HFF-Myc (cell line): ENCODE measurements around the gene NADK.

Experiments used
- DNase-seq: peaks from one replicate; pipeline ENCODE4 v3.0.0-alpha.2; 2011; ENCODE audit warnings: low read depth; ENCODE audit errors: extremely low read depth
- H3K4me3 ChIP-seq: replicated peaks from 2 replicates; pipeline ENCODE4 v1.5.1; 2011; ENCODE audit warnings: low read depth, mild to moderate bottlenecking, control low read depth, low read length
- CTCF ChIP-seq: IDR thresholded peaks from 2 replicates; pipeline ENCODE4 v1.5.1; 2012; ENCODE audit warnings: mild to moderate bottlenecking, low read depth, low read length, control low read depth; ENCODE audit errors: missing control alignments

NADK gene

GRCh38 chr1:1758692-1759455, 19.4 kb downstream of the NADK start:
- DNase-seq: no peak
- no peak for TF ChIP-seq CTCF

GRCh38 chr1:1758059-1758621, 20.1 kb downstream of the NADK start:
- TF ChIP-seq CTCF: no peak
- no peak overlapping the region for H3K4me3 ChIP-seq

More at GRCh38 chr1:1758692-1759455, 19.4 kb downstream of the NADK start:
- no peak overlapping the region for H3K4me3 ChIP-seq

GRCh38 chr1:1757422-1758058, 20.7 kb downstream of the NADK start:
- no peak for TF ChIP-seq CTCF
- no peak overlapping the region for H3K4me3 ChIP-seq
- DNase-seq: no peak

More at GRCh38 chr1:1758059-1758621, 20.1 kb downstream of the NADK start:
- no peak for DNase-seq

- no peak for DNase-seq
- TF ChIP-seq CTCF: no peak
- H3K4me3 ChIP-seq: no peak overlapping the region
Measured at GRCh38 chr1:1756661-1757421, 21.4 kb downstream of the NADK start.

- DNase-seq: no peak
- no peak overlapping the region for H3K4me3 ChIP-seq
- no peak for TF ChIP-seq CTCF
Measured at GRCh38 chr1:1755852-1756251, 22.4 kb downstream of the NADK start.

GRCh38 chr1:1755426-1755825, 22.8 kb downstream of the NADK start:
- DNase-seq: no peak
- TF ChIP-seq CTCF: no peak
- H3K4me3 ChIP-seq: no peak overlapping the region
